PC-3 (cell line): Measurements from ENCODE around the gene CYTH1.

Experiments
- EZH2 ChIP-seq: fragments of 300-600 bp; sonication (generic); IDR thresholded peaks from one replicate; pipeline ENCODE4 v1.6.1; 2017; ENCODE audit warnings: antibody characterized with exemption, mild to moderate bottlenecking, low read length; ENCODE audit not compliant: unreplicated experiment
- EZH2phosphoT487 ChIP-seq: fragments of 300-600 bp; sonication (generic); IDR thresholded peaks from 2 replicates; pipeline ENCODE4 v1.6.1; 2018; ENCODE audit warnings: mild to moderate bottlenecking, antibody characterized with exemption, low read length, borderline replicate concordance
- TF ChIP-seq, protein P1 (sequence below): fragments of 300-600 bp; sonication (generic); conservative IDR thresholded peaks from 2 replicates; pipeline ENCODE4 v1.5.1; 2017; ENCODE audit warnings: antibody characterized with exemption, low read depth, mild to moderate bottlenecking, low read length

DNA sequence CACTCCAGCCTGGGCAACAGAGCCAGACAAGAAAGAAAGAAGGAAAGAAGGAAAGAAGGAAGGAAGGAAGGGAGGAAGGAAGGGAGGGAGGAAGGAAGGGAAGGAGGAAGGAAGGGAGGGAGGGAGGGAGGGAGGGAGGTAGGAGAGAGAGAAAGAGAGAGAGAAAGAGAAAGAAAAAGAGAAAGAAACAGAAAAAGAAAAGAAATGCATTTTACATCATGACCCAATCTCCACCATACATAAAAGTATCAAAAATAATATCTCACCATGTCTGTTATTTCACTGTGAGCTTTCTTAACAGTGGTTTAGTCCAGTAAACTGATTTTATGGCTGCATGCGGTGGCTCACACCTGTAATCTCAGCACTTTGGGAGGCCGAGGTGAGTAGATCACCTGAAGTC is 70.0 kb downstream of the CYTH1 start:
- TF ChIP-seq, protein P1, sequence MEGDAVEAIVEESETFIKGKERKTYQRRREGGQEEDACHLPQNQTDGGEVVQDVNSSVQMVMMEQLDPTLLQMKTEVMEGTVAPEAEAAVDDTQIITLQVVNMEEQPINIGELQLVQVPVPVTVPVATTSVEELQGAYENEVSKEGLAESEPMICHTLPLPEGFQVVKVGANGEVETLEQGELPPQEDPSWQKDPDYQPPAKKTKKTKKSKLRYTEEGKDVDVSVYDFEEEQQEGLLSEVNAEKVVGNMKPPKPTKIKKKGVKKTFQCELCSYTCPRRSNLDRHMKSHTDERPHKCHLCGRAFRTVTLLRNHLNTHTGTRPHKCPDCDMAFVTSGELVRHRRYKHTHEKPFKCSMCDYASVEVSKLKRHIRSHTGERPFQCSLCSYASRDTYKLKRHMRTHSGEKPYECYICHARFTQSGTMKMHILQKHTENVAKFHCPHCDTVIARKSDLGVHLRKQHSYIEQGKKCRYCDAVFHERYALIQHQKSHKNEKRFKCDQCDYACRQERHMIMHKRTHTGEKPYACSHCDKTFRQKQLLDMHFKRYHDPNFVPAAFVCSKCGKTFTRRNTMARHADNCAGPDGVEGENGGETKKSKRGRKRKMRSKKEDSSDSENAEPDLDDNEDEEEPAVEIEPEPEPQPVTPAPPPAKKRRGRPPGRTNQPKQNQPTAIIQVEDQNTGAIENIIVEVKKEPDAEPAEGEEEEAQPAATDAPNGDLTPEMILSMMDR = no peak
- TF ChIP-seq EZH2 (no peak), EZH2phosphoT487 (no peak)
